ENCODE measurements around the gene EPAS1.

DNA sequence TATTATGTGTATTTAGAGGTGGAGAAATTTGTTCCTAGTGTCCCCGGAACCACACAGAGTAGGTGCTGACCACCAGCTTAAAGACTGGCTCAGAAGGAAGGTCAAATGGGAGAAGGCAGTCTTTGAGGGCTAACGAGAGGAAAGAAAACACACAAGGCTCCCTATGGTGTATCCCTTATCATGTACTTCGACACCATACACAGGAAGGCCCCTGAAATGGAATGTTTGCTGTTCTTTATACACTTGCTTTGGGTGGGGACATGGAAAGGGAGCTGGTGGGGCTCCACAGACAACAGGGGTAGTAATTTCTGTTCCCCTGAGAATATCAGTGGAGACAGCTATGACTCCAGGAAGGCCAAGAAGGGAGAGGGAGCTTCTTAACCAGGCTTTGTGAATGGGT, 6.0 kb downstream of the EPAS1 start:
- no peak for TF ChIP-seq CTCF (IDR thresholded peaks at IDR 0.05)
- TF ChIP-seq POLR2A (IDR thresholded peaks at IDR 0.05), result no peak
- TF ChIP-seq EP300 (IDR thresholded peaks at IDR 0.05), result no peak
